ENCODE data around the gene QSOX2.

The QSOX2 gene

DNA sequence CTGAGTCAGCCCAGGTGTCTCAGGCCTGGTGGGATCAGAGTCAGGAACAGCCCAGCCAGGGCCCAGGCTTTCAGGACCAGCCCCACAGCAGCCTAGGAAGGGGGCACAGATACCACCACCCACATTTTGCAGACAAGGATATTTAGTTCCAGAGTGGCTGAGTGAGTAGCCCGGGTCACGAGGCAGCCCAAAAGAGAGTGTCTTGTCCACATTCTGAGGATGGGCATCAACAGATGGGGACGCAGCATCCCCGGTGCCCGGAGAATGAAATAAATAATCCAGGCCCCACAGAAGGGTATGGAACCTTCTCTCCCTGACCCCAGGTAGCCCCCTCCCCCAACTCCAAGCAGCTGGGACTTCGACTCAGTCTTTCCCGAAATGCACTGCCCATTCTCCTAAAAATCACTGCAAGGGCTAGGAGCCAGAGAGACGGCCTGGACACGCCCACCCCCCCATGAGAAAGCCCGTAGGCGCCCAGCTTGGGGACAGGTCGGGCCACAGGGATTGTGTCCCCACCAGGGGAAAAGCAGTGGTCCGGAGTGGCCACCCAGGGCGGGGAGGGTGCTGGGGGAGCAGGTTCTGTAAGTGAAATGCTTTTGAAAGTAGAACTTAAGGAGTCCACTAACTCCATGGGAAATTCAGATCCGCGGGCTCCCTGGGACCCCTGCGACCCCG lies 47.5 kb downstream of the QSOX2 start:
- no peaks in the 10 kb centered on the region for H3K9me3 ChIP-seq (ENCODE audit: severe bottlenecking)
- TF ChIP-seq CTCF (IDR thresholded peaks at IDR 0.05; ENCODE audit: low read depth, low read length): no peak
- H3K36me3 ChIP-seq: peaks cover 71% of the 10 kb centered on the region
- no peak for DNase-seq
- no peaks in the 10 kb centered on the region for H3K27me3 ChIP-seq (ENCODE audit: insufficient read depth, low read depth, severe bottlenecking)
- peak overlapping the region; percentile 81 for H3K27ac ChIP-seq
- no peak overlapping the region for H3K4me3 ChIP-seq (ENCODE audit: low read depth, low read length)

GRCh38 chr9:136197084-136197875 lies 48.3 kb downstream of the QSOX2 start:
- peaks cover 69% of the 10 kb centered on the region for H3K36me3 ChIP-seq
- no peak for TF ChIP-seq CTCF (IDR thresholded peaks at IDR 0.05; ENCODE audit: low read depth, low read length)
- H3K9me3 ChIP-seq (ENCODE audit: severe bottlenecking): no peaks in the 10 kb centered on the region
- H3K4me3 ChIP-seq (ENCODE audit: low read depth, low read length): no peak overlapping the region
- DNase-seq: no peak
- no peaks in the 10 kb centered on the region for H3K27me3 ChIP-seq (ENCODE audit: insufficient read depth, low read depth, severe bottlenecking)
- H3K27ac ChIP-seq: peak overlapping the region; percentile 81

DNA sequence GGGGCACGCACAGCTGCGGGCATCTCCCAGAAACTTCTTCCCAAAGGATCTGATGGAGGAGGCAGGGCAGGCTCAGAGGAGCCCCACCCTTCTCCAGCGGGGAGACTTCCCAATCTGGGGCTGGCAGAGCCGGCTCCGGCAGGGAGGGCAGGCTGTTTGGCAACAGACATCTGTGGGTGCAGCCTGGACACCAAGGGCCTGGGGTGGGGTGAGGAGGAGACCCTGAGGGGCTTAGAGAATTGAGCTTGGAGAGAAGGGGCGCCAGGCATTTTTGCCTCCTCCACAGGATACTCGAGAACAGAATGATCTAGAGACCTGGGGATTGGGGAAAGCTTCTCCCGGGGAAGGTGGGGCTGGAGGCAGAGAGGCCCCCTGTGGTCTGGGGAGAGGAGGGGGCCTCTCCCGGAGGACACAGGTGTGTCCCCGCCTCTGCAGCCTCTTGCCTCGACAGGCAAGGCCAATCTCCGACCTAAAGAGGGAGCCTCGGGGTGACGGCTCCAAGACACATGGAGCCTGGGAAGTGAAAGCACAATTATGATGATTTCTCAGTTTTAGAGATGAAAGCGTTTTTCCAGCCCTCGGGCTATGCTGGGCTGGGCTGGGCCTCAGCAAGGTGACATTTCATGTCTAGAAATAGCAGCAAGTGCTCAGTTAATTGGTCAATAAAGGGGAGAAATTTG lies 49.1 kb downstream of the QSOX2 start:
- Histone ChIP-seq H3K4me3 (ENCODE audit: low read depth, low read length) (no peak overlapping the region), H3K27me3 (ENCODE audit: insufficient read depth, low read depth, severe bottlenecking) (no peaks in the 10 kb centered on the region), H3K27ac (peak overlapping the region; percentile 81)

DNA sequence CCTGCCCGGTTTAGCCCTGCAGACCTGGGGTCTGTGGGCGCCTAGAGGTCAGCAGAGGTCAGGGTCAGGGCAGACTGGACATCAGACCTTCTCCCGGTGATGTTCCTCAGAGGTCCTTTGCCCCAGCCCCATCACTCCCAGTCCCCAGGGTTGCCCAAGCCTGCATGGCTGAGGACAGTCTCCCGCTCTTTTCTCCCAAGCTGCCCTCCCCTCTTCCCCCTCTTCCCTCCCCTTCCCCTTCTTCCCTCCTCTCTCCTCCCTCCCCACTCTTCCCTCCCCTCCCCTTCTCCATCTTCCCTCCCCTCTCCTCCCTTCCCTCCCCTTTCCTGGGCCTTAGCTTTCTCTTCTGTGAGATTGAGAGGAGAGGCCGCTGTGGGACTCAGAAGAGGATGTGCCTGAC lies 51.1 kb downstream of the QSOX2 start:
- H3K9me3 ChIP-seq (ENCODE audit: severe bottlenecking): no peaks in the 10 kb centered on the region
- TF ChIP-seq CTCF (IDR thresholded peaks at IDR 0.05; ENCODE audit: low read depth, low read length): no peak
- peaks cover 45% of the 10 kb centered on the region for H3K36me3 ChIP-seq
- DNase-seq: peak; percentile 90
- no peaks in the 10 kb centered on the region for H3K27me3 ChIP-seq (ENCODE audit: insufficient read depth, low read depth, severe bottlenecking)
- H3K27ac ChIP-seq: peak overlapping the region; percentile 100
- H3K4me3 ChIP-seq (ENCODE audit: low read depth, low read length): peak overlapping the region; percentile 31

More for the DNA sequence above, 49.1 kb downstream of the QSOX2 start:
- Histone ChIP-seq H3K36me3 (peaks cover 65% of the 10 kb centered on the region), H3K9me3 (ENCODE audit: severe bottlenecking) (no peaks in the 10 kb centered on the region)
- peak; percentile 12; the same call in 1 of the 2 replicates for TF ChIP-seq CTCF (IDR thresholded peaks at IDR 0.05; ENCODE audit: low read depth, low read length)
- peak; percentile 56 for DNase-seq

- H3K36me3 ChIP-seq: peaks cover 41% of the 10 kb centered on the region
- DNase-seq: peak; percentile 77
- peak overlapping the region; percentile 100 for H3K27ac ChIP-seq
- H3K9me3 ChIP-seq (ENCODE audit: severe bottlenecking): no peaks in the 10 kb centered on the region
- TF ChIP-seq CTCF (IDR thresholded peaks at IDR 0.05; ENCODE audit: low read depth, low read length): no peak
- H3K4me3 ChIP-seq (ENCODE audit: low read depth, low read length): peak overlapping the region; percentile 31
- no peaks in the 10 kb centered on the region for H3K27me3 ChIP-seq (ENCODE audit: insufficient read depth, low read depth, severe bottlenecking)
Measured at GRCh38 chr9:136193891-136194279, 51.7 kb downstream of the QSOX2 start.

Measured in WERI-Rb-1 (cell line).